ENCODE results near the gene APBA3. TPM values are rescaled to one million over a fixed set of nuclear protein-coding genes. Genes with fewer than 3 reads are reported as not detected.

The APBA3 gene
- total RNA-seq, 2 donors from 2014 or later, result 27.5 to 42.2 TPM

GRCh38 chr19:3723110-3723488 lies 38.4 kb downstream of the APBA3 start:
- Histone ChIP-seq H3K9me3 (ENCODE audit: control insufficient read depth, low read length) (no peaks in the 10 kb centered on the region), H3K27me3 (ENCODE audit: control insufficient read depth, insufficient read depth, low read length, poor library complexity, severe bottlenecking) (peaks cover 7% of the 10 kb centered on the region), H3K36me3 (ENCODE audit: control insufficient read depth, insufficient read depth, low read length) (no peaks in the 10 kb centered on the region), H3K4me1 (ENCODE audit: control insufficient read depth, insufficient read depth, low read length) (no peaks in the 10 kb centered on the region), H3K9ac (ENCODE audit: extremely low read depth, low read length, poor library complexity, severe bottlenecking) (no peak overlapping the region), H3K27ac (ENCODE audit: low read depth, low read length) (no peak overlapping the region), H3K4me3 (ENCODE audit: low read length) (no peak overlapping the region)
- Mint-ChIP-seq H3K27me3 (ENCODE audit: insufficient read depth) (peaks cover 12% of the 10 kb centered on the region), H3K27ac (no peak overlapping the region), H3K4me1 (peaks cover 4% of the 10 kb centered on the region), H3K36me3 (ENCODE audit: low read depth) (no peaks in the 10 kb centered on the region), H3K9me3 (no peaks in the 10 kb centered on the region), H3K4me3 (peak overlapping the region; percentile 63)
- DNase-seq, result no peak
- WGBS, 2 experiments (ENCODE audit: insufficient coverage in 1 of 2, insufficient read length in 1 of 2), result 78 to 80% methylated on average over 2 to 3 of the region's 5 CpGs
- no peak for TF ChIP-seq CTCF (conservative IDR thresholded peaks at IDR 0.05)

GRCh38 chr19:3722443-3723109 lies 38.9 kb downstream of the APBA3 start:
- H3K4me3 Mint-ChIP-seq, result peak overlapping the region; percentile 63
- H3K9ac ChIP-seq (ENCODE audit: extremely low read depth, low read length, poor library complexity, severe bottlenecking), result no peak overlapping the region

GRCh38 chr19:3721887-3722442 lies 39.5 kb downstream of the APBA3 start:
- no peaks in the 10 kb centered on the region for H3K4me1 ChIP-seq (ENCODE audit: control insufficient read depth, insufficient read depth, low read length)
- Mint-ChIP-seq H3K27me3 (ENCODE audit: insufficient read depth) (peaks cover 12% of the 10 kb centered on the region), H3K9me3 (no peaks in the 10 kb centered on the region), H3K4me3 (peak overlapping the region; percentile 63), H3K27ac (no peak overlapping the region), H3K4me1 (peaks cover 4% of the 10 kb centered on the region), H3K36me3 (ENCODE audit: low read depth) (no peaks in the 10 kb centered on the region)
- H3K9ac ChIP-seq (ENCODE audit: extremely low read depth, low read length, poor library complexity, severe bottlenecking), result no peak overlapping the region
- H3K36me3 ChIP-seq (ENCODE audit: control insufficient read depth, insufficient read depth, low read length), result no peaks in the 10 kb centered on the region
- peaks cover 7% of the 10 kb centered on the region for H3K27me3 ChIP-seq (ENCODE audit: control insufficient read depth, insufficient read depth, low read length, poor library complexity, severe bottlenecking)
- peak overlapping the region; percentile 76 for H3K4me3 ChIP-seq (ENCODE audit: low read length)
- H3K9me3 ChIP-seq (ENCODE audit: control insufficient read depth, low read length), result no peaks in the 10 kb centered on the region
- WGBS, 2 experiments (ENCODE audit: insufficient coverage in 1 of 2, insufficient read length in 1 of 2), result 5 to 6% methylated on average over 7 to 26 of the region's 26 CpGs
- H3K27ac ChIP-seq (ENCODE audit: low read depth, low read length), result no peak overlapping the region
- TF ChIP-seq CTCF (conservative IDR thresholded peaks at IDR 0.05), result no peak
- DNase-seq, result no peak

More at GRCh38 chr19:3722443-3723109, 38.9 kb downstream of the APBA3 start:
- no peak overlapping the region for H3K27ac ChIP-seq (ENCODE audit: low read depth, low read length)
- Mint-ChIP-seq H3K36me3 (ENCODE audit: low read depth) (no peaks in the 10 kb centered on the region), H3K27me3 (ENCODE audit: insufficient read depth) (peaks cover 12% of the 10 kb centered on the region), H3K9me3 (no peaks in the 10 kb centered on the region), H3K27ac (no peak overlapping the region), H3K4me1 (peaks cover 4% of the 10 kb centered on the region)
- peak overlapping the region; percentile 76 for H3K4me3 ChIP-seq (ENCODE audit: low read length)
- peaks cover 7% of the 10 kb centered on the region for H3K27me3 ChIP-seq (ENCODE audit: control insufficient read depth, insufficient read depth, low read length, poor library complexity, severe bottlenecking)
- no peak for TF ChIP-seq CTCF (conservative IDR thresholded peaks at IDR 0.05)
- 2 to 15% methylated on average over 5 to 25 of the region's 30 CpGs for WGBS, 2 experiments (ENCODE audit: insufficient coverage in 1 of 2, insufficient read length in 1 of 2)
- H3K9me3 ChIP-seq (ENCODE audit: control insufficient read depth, low read length), result no peaks in the 10 kb centered on the region
- peak; percentile 94 for DNase-seq
- no peaks in the 10 kb centered on the region for H3K36me3 ChIP-seq (ENCODE audit: control insufficient read depth, insufficient read depth, low read length)
- no peaks in the 10 kb centered on the region for H3K4me1 ChIP-seq (ENCODE audit: control insufficient read depth, insufficient read depth, low read length)
